OCI-LY3 (cell line): ENCODE measurements around the gene OSBPL9.

ENCODE experiments used
- CTCF ChIP-seq: fragments of 200-600, 300-600 bp; sonication (generic); IDR thresholded peaks from 2 replicates; pipeline ENCODE4 v1.5.1; 2014; ENCODE audit warnings: antibody characterized with exemption, low read length, low read depth
- EZH2phosphoT487 ChIP-seq: fragments of 200-600 bp; shearing (Covaris generic); IDR thresholded peaks from 2 replicates; pipeline ENCODE4 v1.6.1; 2018; ENCODE audit warnings: antibody characterized with exemption, mixed run types, low read depth

DNA sequence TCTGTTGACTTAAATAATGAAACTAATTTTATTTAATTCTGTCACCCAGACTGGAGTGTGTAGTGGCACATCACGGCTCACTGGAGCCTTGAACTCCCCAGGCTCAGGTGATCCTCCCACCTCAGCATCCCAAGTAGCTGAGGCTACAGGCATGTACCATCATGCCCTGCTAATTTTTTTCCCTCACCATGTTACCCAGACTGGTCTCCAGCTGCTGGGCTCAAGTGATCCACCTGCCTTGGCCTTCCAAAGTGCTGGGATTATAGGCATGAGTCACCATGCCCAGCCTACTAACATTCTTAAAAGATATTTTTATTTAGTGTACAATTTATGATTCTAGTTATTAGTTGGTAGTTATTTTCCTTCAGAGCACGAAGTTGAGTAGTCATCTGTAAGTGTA lies 212.2 kb downstream of the OSBPL9 start:
- TF ChIP-seq CTCF (no peak), EZH2phosphoT487 (no peak)
